Superior temporal gyrus (tissue), 1 donor: ENCODE results near the gene CEP164.

Experiments
- DNase-seq: peaks from one replicate; pipeline ENCODE4 v3.0.0-alpha.2; 2016; ENCODE audit errors: extremely low spot score

The CEP164 gene

DNA sequence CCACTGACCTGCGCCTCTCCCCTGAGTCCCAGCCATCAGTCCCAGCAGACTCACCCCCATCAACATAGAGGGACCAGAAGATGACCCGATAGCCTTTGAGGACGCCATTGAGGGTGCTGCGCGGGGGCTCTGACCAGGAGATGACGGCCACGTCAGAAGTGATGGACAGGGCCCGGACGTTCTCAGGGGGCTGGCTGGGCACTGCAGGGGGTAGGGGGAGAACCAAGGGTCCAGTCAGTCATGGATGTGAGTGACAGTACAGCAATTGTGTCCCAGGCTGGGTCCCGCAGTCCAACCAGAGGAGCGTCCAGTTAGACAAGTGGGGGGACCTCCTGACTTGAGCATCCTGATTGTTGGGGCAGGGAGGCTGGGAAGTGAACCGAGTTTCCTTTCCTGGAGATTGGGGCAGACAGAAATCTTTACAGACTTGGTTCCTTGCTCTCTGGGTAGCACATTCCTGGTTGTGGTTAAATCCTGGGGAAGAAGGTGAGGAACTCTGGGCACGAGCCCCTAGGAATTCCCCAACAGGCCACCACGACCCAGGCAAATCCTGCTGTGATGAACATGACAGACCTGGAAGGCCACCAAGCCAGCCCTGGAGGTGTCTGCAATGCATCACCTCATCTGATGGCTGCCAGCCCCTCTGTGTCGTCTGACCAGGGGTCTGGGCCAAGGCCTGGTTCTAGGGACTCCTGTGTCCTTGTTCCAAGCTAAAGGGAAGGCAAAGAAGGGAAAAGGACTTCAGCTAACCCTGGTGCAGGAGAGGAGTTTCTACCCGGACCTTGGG lies 133.9 kb downstream of the CEP164 start:
- no peak for DNase-seq

DNA sequence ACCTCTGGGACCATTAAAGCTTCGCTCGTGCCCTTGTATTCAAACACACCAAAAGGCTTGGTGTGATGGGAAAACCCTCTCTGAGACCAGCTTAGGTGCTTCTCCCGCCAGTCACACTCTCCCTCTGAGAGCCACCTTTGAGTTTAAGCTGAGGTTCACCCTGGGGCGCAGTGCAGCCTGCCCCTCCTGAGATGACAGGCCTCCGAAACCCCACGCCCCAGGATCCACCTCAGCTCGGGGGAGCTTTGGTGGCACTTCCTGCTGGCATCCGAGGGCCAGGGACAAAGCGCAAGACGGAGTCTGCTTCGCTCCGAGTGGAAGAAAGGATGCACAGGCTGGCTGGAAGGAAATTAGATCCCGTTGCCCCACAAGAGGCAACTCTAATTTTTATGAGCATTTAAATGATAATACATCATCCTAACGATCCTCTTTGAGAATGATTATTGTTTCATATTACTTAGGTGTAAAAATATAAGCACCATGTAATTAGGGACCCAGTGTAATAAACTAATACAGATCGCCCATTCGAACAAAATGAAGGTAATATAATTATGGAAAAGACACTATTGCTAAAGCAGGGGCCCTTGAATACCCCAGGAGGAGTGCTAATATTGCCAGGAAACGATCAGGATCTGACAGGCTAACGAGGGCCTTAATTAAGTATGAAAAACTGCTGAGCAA lies 134.7 kb downstream of the CEP164 start:
- no peak for DNase-seq

DNA sequence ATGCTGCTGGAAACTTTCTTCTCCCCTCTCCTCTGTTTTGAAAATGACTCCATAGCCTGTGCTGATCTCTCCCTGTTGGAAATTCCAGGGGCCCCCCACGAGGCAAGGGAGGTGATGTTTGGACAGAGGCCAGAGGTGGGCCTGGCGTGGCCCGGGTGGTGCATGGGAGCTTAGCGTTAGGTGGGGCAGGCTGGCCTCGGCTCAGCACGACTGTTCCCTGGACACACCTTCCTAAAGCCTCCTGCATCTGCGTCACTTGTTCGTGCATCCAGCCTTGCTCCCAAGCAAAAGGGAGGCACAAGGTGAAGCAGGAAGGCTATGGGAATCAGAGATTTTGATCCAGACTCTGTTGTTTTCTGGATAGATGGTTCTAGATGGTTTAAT lies 135.2 kb downstream of the CEP164 start:
- DNase-seq: no peak
